B cell (primary cell): Measurements from ENCODE around the gene EXOC3L2.
"Not testable (repeated sequence)": the region's sequence is repeated elsewhere in the genome, so short reads cannot be mapped to it uniquely, and the experiment has no call there.

Experiments used
- CTCF ChIP-seq: fragments of 200-600 bp; IDR thresholded peaks from one replicate; pipeline ENCODE4 v1.8.0; 2022; ENCODE audit warnings: antibody characterized with exemption, mild to moderate bottlenecking
- EZH2 ChIP-seq: IDR thresholded peaks from 2 replicates; pipeline ENCODE4 v1.6.1; 2012; ENCODE audit warnings: borderline replicate concordance, low read depth, mild to moderate bottlenecking, moderate library complexity, low read length; ENCODE audit not compliant: insufficient read depth, poor library complexity, severe bottlenecking

- TF ChIP-seq CTCF, EZH2: not testable (repeated sequence)
Observed at GRCh38 chr19:45229056-45229455, 16.2 kb downstream of the EXOC3L2 start.
